Uterus (tissue), 2 donors: Measurements from ENCODE around the gene ATP6V0C.

Experiments
- CTCF ChIP-seq, 4 experiments: fragments of 200-600 bp in 2 of 4; fragments of 450-650 bp in 2 of 4; sonication (generic) in 2 of 4; IDR thresholded peaks; one replicate each; pipeline ENCODE4 v1.5.1; 2016 to 2019; ENCODE audit warnings: antibody characterized with exemption in 4 of 4, mild to moderate bottlenecking in 2 of 4, moderate library complexity in 1 of 4
- POLR2A ChIP-seq, 2 donors: fragments of 450-650 bp; IDR thresholded peaks; one replicate each; pipeline ENCODE4 v1.6.1; 2016; ENCODE audit warnings: antibody characterized with exemption in 2 of 2, mild to moderate bottlenecking in 1 of 2, moderate library complexity in 1 of 2

GRCh38 chr16:2507052-2507659 is 6.6 kb upstream of the ATP6V0C start:
- no peak for TF ChIP-seq CTCF (IDR thresholded peaks at IDR 0.05)
- no peak for TF ChIP-seq POLR2A (IDR thresholded peaks at IDR 0.05)
